ENCODE measurements around the gene FGF14. TPM values are rescaled to one million over a fixed set of nuclear protein-coding genes. Genes with fewer than 3 reads are reported as not detected.

FGF14 gene
- total and polyA plus RNA-seq, 2 donors (not counting 3 experiments of a cell fraction or from before 2014, with no cell fraction given): not detected

DNA sequence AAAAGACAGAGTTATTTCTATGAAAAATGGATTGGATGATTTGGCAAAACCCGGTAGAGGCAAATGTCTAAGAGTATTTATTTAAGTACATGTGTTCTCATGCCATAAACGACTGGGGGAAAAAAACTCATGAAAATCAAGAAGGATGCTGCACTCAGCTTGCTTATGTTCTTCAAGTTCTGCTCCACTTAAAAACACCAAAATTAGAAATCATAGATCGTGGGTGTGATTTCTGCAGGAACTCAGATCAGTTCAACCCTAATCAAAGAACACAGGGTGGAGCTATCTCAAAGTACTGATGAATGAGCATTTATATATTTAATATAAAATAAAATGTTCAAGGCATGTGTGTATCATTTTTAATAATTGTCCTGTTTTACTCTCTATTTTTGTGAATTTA, 103.8 kb downstream of the FGF14 start:
- H3K27ac ChIP-seq (ENCODE audit: insufficient read depth, low read depth, low read length): no peak overlapping the region
- BruUV-seq (replicated peaks): no TSS peak
- H3K79me2 ChIP-seq (ENCODE audit: control insufficient read depth, insufficient read depth, low read length): no peaks in the 10 kb centered on the region
- H3K4me3 ChIP-seq (replicated peaks in 1 of 3; ENCODE audit: insufficient read depth in 1 of 3, low read depth in 1 of 3, low read length in 3 of 3): no peak overlapping the region
- peaks cover 0 to 2% of the 10 kb centered on the region in 2 experiments for H3K27me3 ChIP-seq (ENCODE audit: control insufficient read depth in 2 of 2, insufficient read depth in 2 of 2, low read length in 2 of 2)
- dilution Hi-C loops (cut with MboI; ENCODE audit: extremely low pct_ligation_motif_present, low sequenced_read_pairs) (no loop called here), intact Hi-C loops (cut with micrococcal nuclease) (no loop called here)
- H2AFZ ChIP-seq (ENCODE audit: low read depth, low read length): no peak overlapping the region
- H3K4me2 ChIP-seq (ENCODE audit: insufficient read depth, low read length): no peak overlapping the region
- H3K36me3 ChIP-seq (ENCODE audit: control insufficient read depth in 2 of 2, extremely low read depth in 1 of 2, insufficient read depth in 2 of 2, low read length in 2 of 2): no peaks in the 10 kb centered on the region
- no peak overlapping the region for H3K9ac ChIP-seq (replicated peaks; ENCODE audit: extremely low read depth, insufficient read depth, low read length)
- ChIA-PET POLR2A (no interaction called here), CTCF (no interaction called here)
- H4K20me1 ChIP-seq (replicated peaks; ENCODE audit: control insufficient read depth, extremely low read depth, insufficient read depth, low read length): no peaks in the 10 kb centered on the region
- TF ChIP-seq FOS (IDR thresholded peaks at IDR 0.05; ENCODE audit: borderline replicate concordance, insufficient read depth, low read length) (no peak), POLR2AphosphoS5 (IDR thresholded peaks at IDR 0.05; ENCODE audit: insufficient read depth, low read depth, low read length) (no peak), EZH2 (IDR thresholded peaks at IDR 0.05; ENCODE audit: borderline replicate concordance, low read depth, low read length, severe bottlenecking) (no peak), CTCF (IDR thresholded peaks at IDR 0.05; ENCODE audit: extremely low read depth in 1 of 2, insufficient read depth in 1 of 2, low read depth in 1 of 2, low read length in 2 of 2) (no peak), GATA2 (IDR thresholded peaks at IDR 0.05; ENCODE audit: insufficient read depth, insufficient read length, low read depth, low read length) (no peak), POLR2A (IDR thresholded peaks at IDR 0.05; ENCODE audit: low read depth, low read length) (no peak), JUN (IDR thresholded peaks at IDR 0.05; ENCODE audit: borderline replicate concordance, insufficient read depth, insufficient read length, low read depth) (no peak), MYC (IDR thresholded peaks at IDR 0.05; ENCODE audit: low read depth, low read length) (no peak)
- TF ChIP-seq, protein P1, sequence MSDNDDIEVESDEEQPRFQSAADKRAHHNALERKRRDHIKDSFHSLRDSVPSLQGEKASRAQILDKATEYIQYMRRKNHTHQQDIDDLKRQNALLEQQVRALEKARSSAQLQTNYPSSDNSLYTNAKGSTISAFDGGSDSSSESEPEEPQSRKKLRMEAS (IDR thresholded peaks at IDR 0.05; ENCODE audit: insufficient read depth, insufficient read length): no peak
- H3K4me1 ChIP-seq (ENCODE audit: control insufficient read depth, extremely low read depth, insufficient read depth, low read length): no peaks in the 10 kb centered on the region
- FAIRE-seq: no peak
- no peaks in the 10 kb centered on the region for H3K9me1 ChIP-seq (replicated peaks; ENCODE audit: control insufficient read depth, extremely low read depth, insufficient read depth, low read length)
- H3K9me3 ChIP-seq (replicated peaks; ENCODE audit: control insufficient read depth, insufficient read depth, low read length): no peaks in the 10 kb centered on the region
- DNase-seq (ENCODE audit: low read depth, low spot score): no peak
